ENCODE measurements around the gene ASNSD1.

Gene ASNSD1

GRCh38 chr2:189661148-189661956 lies at the start of gene ASNSD1:
Gene ASNSD1 (plus strand): TSS chr2:189661459. CDS start chr2:189666133, 4,674 bp downstream.
- peak; percentile 99 for DNase-seq (ENCODE audit: low spot score)

- no peak for DNase-seq (ENCODE audit: low spot score)
These were observed 48.1 kb upstream of the ASNSD1 start for GRCh38 chr2:189613077-189613636.

GRCh38 chr2:189613650-189614420 lies 47.4 kb upstream of the ASNSD1 start:
- no peak for DNase-seq (ENCODE audit: low spot score)

GRCh38 chr2:189614585-189614984 lies 46.7 kb upstream of the ASNSD1 start:
- DNase-seq (ENCODE audit: low spot score) = no peak

- DNase-seq (ENCODE audit: low spot score) = no peak
These were observed 43.1 kb upstream of the ASNSD1 start for GRCh38 chr2:189618197-189618596.

GRCh38 chr2:189621781-189622180 lies 39.5 kb upstream of the ASNSD1 start:
- DNase-seq (ENCODE audit: low spot score) = no peak

GRCh38 chr2:189623049-189623448 lies 38.2 kb upstream of the ASNSD1 start:
- no peak for DNase-seq (ENCODE audit: low spot score)

- no peak for DNase-seq (ENCODE audit: low spot score)
These were observed 36.5 kb upstream of the ASNSD1 start for GRCh38 chr2:189624648-189625355.

GRCh38 chr2:189625636-189626035 lies 35.6 kb upstream of the ASNSD1 start:
- no peak for DNase-seq (ENCODE audit: low spot score)

- no peak for DNase-seq (ENCODE audit: low spot score)
These were observed 33.5 kb upstream of the ASNSD1 start for GRCh38 chr2:189627789-189628188.

- DNase-seq (ENCODE audit: low spot score) = no peak
These were observed 32.3 kb upstream of the ASNSD1 start for GRCh38 chr2:189628817-189629530.

- DNase-seq (ENCODE audit: low spot score) = no peak
These were observed 31.5 kb upstream of the ASNSD1 start for GRCh38 chr2:189629531-189630453.

- DNase-seq (ENCODE audit: low spot score) = no peak
These were observed 29.4 kb upstream of the ASNSD1 start for GRCh38 chr2:189631849-189632248.

- DNase-seq (ENCODE audit: low spot score) = no peak
These were observed 27.9 kb upstream of the ASNSD1 start for GRCh38 chr2:189633392-189633811.

- DNase-seq (ENCODE audit: low spot score) = no peak
These were observed 25.9 kb upstream of the ASNSD1 start for GRCh38 chr2:189635353-189635752.

- no peak for DNase-seq (ENCODE audit: low spot score)
These were observed 22.8 kb upstream of the ASNSD1 start for GRCh38 chr2:189638301-189639006.

GRCh38 chr2:189639007-189639609 lies 22.2 kb upstream of the ASNSD1 start:
- DNase-seq (ENCODE audit: low spot score) = no peak

- no peak for DNase-seq (ENCODE audit: low spot score)
These were observed 20.3 kb upstream of the ASNSD1 start for GRCh38 chr2:189641002-189641401.

GRCh38 chr2:189641590-189641989 lies 19.7 kb upstream of the ASNSD1 start:
- no peak for DNase-seq (ENCODE audit: low spot score)

Data from germinal center (tissue), 1 donor.